IPS-15b (cell line): Measurements from ENCODE around the gene ARHGEF11.

Experiments
- H3K27me3 ChIP-seq: one replicate; pipeline ENCODE4 v1.6.1; 2013; ENCODE audit warnings: low read length; ENCODE audit not compliant: control insufficient read depth, insufficient read depth
- H3K36me3 ChIP-seq: one replicate; pipeline ENCODE4 v1.6.1; 2013; ENCODE audit warnings: low read length; ENCODE audit not compliant: control insufficient read depth, insufficient read depth
- H3K4me1 ChIP-seq: one replicate; pipeline ENCODE4 v1.6.1; 2013; ENCODE audit warnings: mild to moderate bottlenecking, low read length; ENCODE audit not compliant: control insufficient read depth, insufficient read depth
- H3K4me3 ChIP-seq: one replicate; pipeline ENCODE4 v1.5.1; 2013; ENCODE audit warnings: low read depth, low read length
- H3K9ac ChIP-seq: one replicate; pipeline ENCODE4 v1.6.1; 2013; ENCODE audit warnings: low read depth, mild to moderate bottlenecking, low read length
- H3K9me3 ChIP-seq: one replicate; pipeline ENCODE4 v1.6.1; 2013; ENCODE audit warnings: mild to moderate bottlenecking, low read length; ENCODE audit not compliant: control insufficient read depth, insufficient read depth

ARHGEF11 gene

GRCh38 chr1:156964441-156964840 is 81.1 kb downstream of the ARHGEF11 start:
- peaks cover 25% of the 10 kb centered on the region for H3K36me3 ChIP-seq
- H3K9me3 ChIP-seq: no peaks in the 10 kb centered on the region

GRCh38 chr1:156963621-156964020 is 81.9 kb downstream of the ARHGEF11 start:
- H3K27me3 ChIP-seq: no peaks in the 10 kb centered on the region
- H3K4me1 ChIP-seq: no peaks in the 10 kb centered on the region
- H3K9me3 ChIP-seq: no peaks in the 10 kb centered on the region
- peaks cover 25% of the 10 kb centered on the region for H3K36me3 ChIP-seq
- H3K4me3 ChIP-seq: no peak overlapping the region
- H3K9ac ChIP-seq: no peak overlapping the region

More at GRCh38 chr1:156964441-156964840, 81.1 kb downstream of the ARHGEF11 start:
- Histone ChIP-seq H3K9ac (no peak overlapping the region), H3K27me3 (no peaks in the 10 kb centered on the region), H3K4me1 (no peaks in the 10 kb centered on the region), H3K4me3 (no peak overlapping the region)

DNA sequence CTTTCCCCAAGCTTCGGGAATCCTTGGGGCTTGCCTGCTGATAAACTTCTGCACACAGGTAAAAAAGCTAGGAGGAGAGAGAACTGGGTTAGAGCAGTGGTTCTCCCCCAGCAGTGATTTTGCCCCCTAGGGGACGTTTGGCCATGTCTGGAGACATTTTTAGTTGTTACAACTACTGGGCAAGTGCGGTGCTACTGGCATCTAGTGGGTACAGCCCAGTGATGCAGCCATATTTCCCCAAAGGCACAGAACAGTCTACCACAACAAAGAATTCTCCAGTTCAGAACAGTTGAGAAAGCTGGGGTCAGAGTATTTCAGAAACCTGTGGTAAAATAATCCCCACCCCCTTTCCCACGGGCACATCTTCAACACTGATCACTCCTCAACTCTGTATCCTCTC is 83.8 kb downstream of the ARHGEF11 start:
- Histone ChIP-seq H3K9ac (no peak overlapping the region), H3K4me1 (no peaks in the 10 kb centered on the region), H3K9me3 (no peaks in the 10 kb centered on the region), H3K36me3 (peaks cover 39% of the 10 kb centered on the region), H3K4me3 (no peak overlapping the region), H3K27me3 (no peaks in the 10 kb centered on the region)

DNA sequence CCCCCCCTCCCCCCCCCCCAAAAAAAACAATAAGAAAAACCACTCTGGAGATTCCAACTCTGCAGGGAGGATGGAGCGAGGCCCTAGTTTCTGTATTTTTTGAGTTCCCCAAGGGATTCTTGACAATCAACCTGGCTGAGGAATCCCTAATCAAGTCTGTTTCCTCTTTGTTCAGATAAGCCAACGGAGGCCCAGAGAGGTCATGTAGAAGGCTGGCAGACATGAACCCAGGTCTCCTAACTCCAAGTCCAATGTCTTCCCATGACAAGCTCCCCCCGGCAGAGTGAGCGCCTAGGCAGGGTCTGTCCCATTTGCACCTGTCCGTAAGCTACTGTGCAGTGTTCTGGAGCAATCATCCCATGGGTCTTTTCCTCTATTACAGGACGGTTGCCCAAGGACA is 85.6 kb downstream of the ARHGEF11 start:
- H3K36me3 ChIP-seq: peaks cover 53% of the 10 kb centered on the region

DNA sequence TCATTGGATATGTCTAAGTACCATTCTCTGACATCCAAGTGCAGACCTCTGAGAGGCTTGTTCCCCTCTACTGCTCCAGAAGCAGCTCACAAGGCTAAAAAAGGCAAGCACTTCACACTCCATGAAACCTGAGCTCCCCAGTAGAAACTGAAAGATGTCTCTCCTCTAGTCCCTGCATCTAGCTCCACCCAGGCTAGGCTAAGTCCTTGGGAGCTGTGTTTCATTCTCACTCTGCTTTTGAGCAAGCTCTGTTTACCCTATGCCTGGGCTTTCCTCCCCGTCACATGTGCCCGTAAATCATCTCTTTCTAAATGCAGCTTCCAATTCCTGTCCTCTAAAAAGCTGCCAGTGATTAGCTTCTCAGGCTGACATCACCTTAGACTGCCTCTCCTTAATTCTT is 86.1 kb downstream of the ARHGEF11 start:
- H3K9ac ChIP-seq: no peak overlapping the region
- no peaks in the 10 kb centered on the region for H3K27me3 ChIP-seq
- H3K9me3 ChIP-seq: no peaks in the 10 kb centered on the region
- H3K4me3 ChIP-seq: no peak overlapping the region
- H3K4me1 ChIP-seq: no peaks in the 10 kb centered on the region
- peaks cover 53% of the 10 kb centered on the region for H3K36me3 ChIP-seq

More for the DNA sequence above, 85.6 kb downstream of the ARHGEF11 start:
- no peaks in the 10 kb centered on the region for H3K9me3 ChIP-seq
- H3K27me3 ChIP-seq: no peaks in the 10 kb centered on the region
- no peak overlapping the region for H3K4me3 ChIP-seq
- H3K4me1 ChIP-seq: no peaks in the 10 kb centered on the region
- no peak overlapping the region for H3K9ac ChIP-seq

DNA sequence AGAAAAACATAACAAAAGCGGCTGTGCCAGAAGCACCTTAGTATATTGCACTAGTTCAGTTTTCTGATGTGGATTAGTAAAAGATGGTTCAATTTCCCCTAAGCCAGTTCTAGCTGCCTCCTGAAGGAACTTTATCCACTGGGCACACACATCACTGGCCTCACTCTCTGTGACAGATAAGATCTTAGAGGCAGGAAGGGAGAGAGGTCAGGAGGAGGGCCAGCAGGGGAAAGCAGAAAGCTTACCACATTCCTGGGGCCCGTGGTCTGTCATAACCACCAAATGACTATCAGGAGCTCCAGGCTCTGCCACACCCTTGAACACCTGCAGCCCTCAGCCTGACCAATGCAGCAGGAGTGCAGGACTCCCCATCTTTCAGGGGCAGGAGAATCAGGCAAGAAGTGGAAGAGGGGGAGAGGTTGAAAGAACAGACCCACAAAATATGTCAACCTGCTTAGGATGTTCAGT is 87.3 kb downstream of the ARHGEF11 start:
- H3K27me3 ChIP-seq: no peaks in the 10 kb centered on the region
- H3K9ac ChIP-seq: no peak overlapping the region
- H3K4me3 ChIP-seq: no peak overlapping the region
- no peaks in the 10 kb centered on the region for H3K9me3 ChIP-seq
- no peaks in the 10 kb centered on the region for H3K4me1 ChIP-seq
- H3K36me3 ChIP-seq: peaks cover 50% of the 10 kb centered on the region

DNA sequence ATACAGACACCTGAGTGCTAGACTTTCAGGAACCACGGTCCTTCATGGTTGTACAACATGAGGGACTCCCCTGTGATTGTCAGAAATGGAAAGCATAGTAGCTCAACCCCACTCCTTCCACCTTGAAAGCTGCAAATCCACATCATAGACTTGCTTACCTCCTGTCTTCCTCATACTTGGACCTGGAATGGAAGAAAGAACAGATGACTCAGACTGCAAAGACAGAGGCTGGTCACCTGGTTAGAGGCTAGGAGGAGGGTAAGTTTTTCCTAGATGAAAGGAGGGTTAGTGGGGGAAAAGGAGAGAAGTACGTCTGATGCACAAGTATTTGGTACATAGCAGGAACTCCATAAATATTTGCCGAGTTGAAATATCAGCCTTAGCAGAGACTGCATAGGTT is 87.9 kb downstream of the ARHGEF11 start:
- H3K27me3 ChIP-seq: no peaks in the 10 kb centered on the region
- peaks cover 50% of the 10 kb centered on the region for H3K36me3 ChIP-seq
- H3K4me1 ChIP-seq: no peaks in the 10 kb centered on the region
- no peak overlapping the region for H3K4me3 ChIP-seq
- no peak overlapping the region for H3K9ac ChIP-seq
- no peaks in the 10 kb centered on the region for H3K9me3 ChIP-seq

DNA sequence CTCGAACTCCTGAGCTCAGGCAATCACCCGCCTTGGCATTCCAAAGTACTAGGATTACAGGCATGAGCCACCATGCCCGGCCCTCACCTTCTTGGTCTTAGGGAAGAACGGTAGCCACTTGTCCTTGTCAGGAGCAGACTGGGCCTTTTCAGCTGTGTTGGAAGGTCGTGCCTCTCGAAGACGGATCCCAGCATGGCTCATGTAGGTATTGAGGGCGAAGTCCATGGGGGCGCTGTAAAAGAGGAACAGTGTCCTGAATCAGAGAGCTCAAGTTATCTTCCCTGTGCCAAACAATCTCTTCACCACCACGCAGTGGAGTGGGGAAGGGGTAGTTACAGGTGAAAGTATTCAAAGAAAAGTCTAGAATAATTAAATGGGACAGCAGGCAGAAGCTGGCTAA is 89.2 kb downstream of the ARHGEF11 start:
- H3K27me3 ChIP-seq: no peaks in the 10 kb centered on the region
- peaks cover 46% of the 10 kb centered on the region for H3K36me3 ChIP-seq
- no peaks in the 10 kb centered on the region for H3K9me3 ChIP-seq
- no peak overlapping the region for H3K4me3 ChIP-seq
- no peaks in the 10 kb centered on the region for H3K4me1 ChIP-seq
- no peak overlapping the region for H3K9ac ChIP-seq

DNA sequence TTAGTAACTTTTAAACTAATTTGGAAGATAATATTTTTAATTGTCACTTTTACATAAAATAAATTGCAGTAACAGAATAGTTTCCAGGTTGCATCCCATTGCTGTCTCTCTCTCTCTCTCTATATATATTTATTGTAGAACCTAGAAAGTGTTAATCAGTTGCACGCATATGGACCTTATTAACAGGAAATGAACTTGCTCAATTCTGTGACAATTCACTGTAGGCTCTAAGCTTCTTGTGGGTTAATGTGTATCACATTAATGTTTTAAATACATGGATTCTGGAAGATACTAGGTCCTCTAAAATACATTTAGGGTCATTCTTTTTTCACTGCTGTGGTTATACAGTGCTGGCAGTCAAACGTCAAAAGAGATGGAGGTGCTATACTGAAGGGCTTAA is 92.0 kb downstream of the ARHGEF11 start:
- no peak overlapping the region for H3K9ac ChIP-seq
- no peaks in the 10 kb centered on the region for H3K4me1 ChIP-seq
- H3K36me3 ChIP-seq: peaks cover 34% of the 10 kb centered on the region
- no peaks in the 10 kb centered on the region for H3K9me3 ChIP-seq
- H3K27me3 ChIP-seq: no peaks in the 10 kb centered on the region
- no peak overlapping the region for H3K4me3 ChIP-seq

- Histone ChIP-seq H3K36me3 (peaks cover 39% of the 10 kb centered on the region), H3K4me1 (no peaks in the 10 kb centered on the region), H3K4me3 (no peak overlapping the region)
Measured at GRCh38 chr1:156951371-156951770, 94.2 kb downstream of the ARHGEF11 start.

GRCh38 chr1:156949127-156949526 is 96.4 kb downstream of the ARHGEF11 start:
- Histone ChIP-seq H3K4me3 (no peak overlapping the region), H3K36me3 (peaks cover 50% of the 10 kb centered on the region), H3K9me3 (no peaks in the 10 kb centered on the region), H3K9ac (no peak overlapping the region), H3K4me1 (no peaks in the 10 kb centered on the region), H3K27me3 (no peaks in the 10 kb centered on the region)

More at GRCh38 chr1:156951371-156951770, 94.2 kb downstream of the ARHGEF11 start:
- no peak overlapping the region for H3K9ac ChIP-seq
- H3K27me3 ChIP-seq: no peaks in the 10 kb centered on the region
- no peaks in the 10 kb centered on the region for H3K9me3 ChIP-seq

DNA sequence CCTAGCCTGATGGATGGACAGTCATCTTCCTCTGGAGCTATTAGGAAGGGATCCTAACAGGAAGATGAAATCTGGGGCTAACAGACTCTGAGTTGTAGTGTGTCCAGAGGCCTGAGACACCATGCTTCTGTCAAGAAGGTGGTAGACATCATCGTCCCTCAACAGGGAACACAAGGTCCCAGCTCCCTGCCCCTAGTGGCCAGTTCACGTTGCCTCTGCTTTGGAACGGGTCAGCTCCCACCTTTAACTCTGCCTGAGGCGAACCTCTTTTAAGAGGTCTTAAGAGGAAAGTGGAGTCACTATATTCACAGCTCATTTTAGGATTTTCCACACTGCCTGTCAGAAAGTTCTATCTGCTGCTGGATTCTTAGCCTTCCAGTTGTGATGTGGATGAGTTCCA is 96.8 kb downstream of the ARHGEF11 start:
- H3K4me3 ChIP-seq: no peak overlapping the region
- no peaks in the 10 kb centered on the region for H3K4me1 ChIP-seq
- H3K9me3 ChIP-seq: no peaks in the 10 kb centered on the region
- peaks cover 53% of the 10 kb centered on the region for H3K36me3 ChIP-seq
- no peak overlapping the region for H3K9ac ChIP-seq
- no peaks in the 10 kb centered on the region for H3K27me3 ChIP-seq
